ENCODE results near the gene RALB. TPM values are rescaled to one million over a fixed set of nuclear protein-coding genes. Genes with fewer than 3 reads are reported as not detected.

Gene RALB
- total and polyA plus RNA-seq, 2 donors from 2014 or later, result 58.5 to 64.5 TPM

GRCh38 chr2:120294008-120294340 is 41.3 kb downstream of the RALB start:
- Histone ChIP-seq H3K36me3 (ENCODE audit: control insufficient read depth in 2 of 3, insufficient read depth in 3 of 3, low read length in 3 of 3) (peaks cover 0 to 38% (median 17%) of the 10 kb centered on the region in 3 donors), H3K9me3 (ENCODE audit: control insufficient read depth in 2 of 3, insufficient read depth in 1 of 3, low read length in 3 of 3) (no peaks in the 10 kb centered on the region), H3K4me3 (ENCODE audit: low read length in 3 of 3) (no peak overlapping the region), H3K4me1 (ENCODE audit: control insufficient read depth in 2 of 3, insufficient read depth in 2 of 3, low read depth in 1 of 3, low read length in 3 of 3) (no peaks in the 10 kb centered on the region), H3K27me3 (ENCODE audit: control insufficient read depth, insufficient read depth, low read length) (no peaks in the 10 kb centered on the region), H3K27ac (ENCODE audit: low read depth in 2 of 2, low read length in 2 of 2) (no peak overlapping the region), H3K9ac (ENCODE audit: low read length in 3 of 3) (no peak overlapping the region)
- no peak for TF ChIP-seq CTCF (IDR thresholded peaks at IDR 0.05; ENCODE audit: borderline replicate concordance, extremely low read depth, insufficient read depth)
- FAIRE-seq (no peak), DNase-seq (no peak)
- intact Hi-C loops (cut with DNase I), result no loop called here

- H3K4me3 ChIP-seq (ENCODE audit: low read length in 3 of 3), result no peak overlapping the region
- FAIRE-seq (no peak), DNase-seq (no peak)
- TF ChIP-seq CTCF (IDR thresholded peaks at IDR 0.05; ENCODE audit: borderline replicate concordance, extremely low read depth, insufficient read depth), result no peak
- intact Hi-C loops (cut with DNase I), result no loop called here
- no peaks in the 10 kb centered on the region for H3K4me1 ChIP-seq (ENCODE audit: control insufficient read depth in 2 of 3, insufficient read depth in 2 of 3, low read depth in 1 of 3, low read length in 3 of 3)
- peaks cover 0 to 20% (median 13%) of the 10 kb centered on the region in 3 donors for H3K36me3 ChIP-seq (ENCODE audit: control insufficient read depth in 2 of 3, insufficient read depth in 3 of 3, low read length in 3 of 3)
- no peak overlapping the region for H3K9ac ChIP-seq (ENCODE audit: low read length in 3 of 3)
- no peak overlapping the region for H3K27ac ChIP-seq (ENCODE audit: low read depth in 2 of 2, low read length in 2 of 2)
- H3K9me3 ChIP-seq (ENCODE audit: control insufficient read depth in 2 of 3, insufficient read depth in 1 of 3, low read length in 3 of 3), result no peaks in the 10 kb centered on the region
- H3K27me3 ChIP-seq (ENCODE audit: control insufficient read depth, insufficient read depth, low read length), result no peaks in the 10 kb centered on the region
These were observed 45.7 kb downstream of the RALB start for GRCh38 chr2:120298173-120298835.

GRCh38 chr2:120299004-120299403 is 46.4 kb downstream of the RALB start:
- intact Hi-C loops (cut with DNase I), result no loop called here
- no peak for TF ChIP-seq CTCF (IDR thresholded peaks at IDR 0.05; ENCODE audit: borderline replicate concordance, extremely low read depth, insufficient read depth)
- DNase-seq, result peak in 1 of 5 donors; percentile 31
- no peak overlapping the region for H3K4me3 ChIP-seq (ENCODE audit: low read length in 3 of 3)
- peaks cover 0 to 15% (median 8%) of the 10 kb centered on the region in 3 donors for H3K36me3 ChIP-seq (ENCODE audit: control insufficient read depth in 2 of 3, insufficient read depth in 3 of 3, low read length in 3 of 3)
- no peak overlapping the region for H3K9ac ChIP-seq (ENCODE audit: low read length in 3 of 3)
- no peaks in the 10 kb centered on the region for H3K9me3 ChIP-seq (ENCODE audit: control insufficient read depth in 2 of 3, insufficient read depth in 1 of 3, low read length in 3 of 3)
- no peaks in the 10 kb centered on the region for H3K4me1 ChIP-seq (ENCODE audit: control insufficient read depth in 2 of 3, insufficient read depth in 2 of 3, low read depth in 1 of 3, low read length in 3 of 3)
- FAIRE-seq, result no peak
- H3K27me3 ChIP-seq (ENCODE audit: control insufficient read depth, insufficient read depth, low read length), result no peaks in the 10 kb centered on the region
- no peak overlapping the region for H3K27ac ChIP-seq (ENCODE audit: low read depth in 2 of 2, low read length in 2 of 2)

- intact Hi-C loops (cut with DNase I), result no loop called here
- no peaks in the 10 kb centered on the region for H3K27me3 ChIP-seq (ENCODE audit: control insufficient read depth, insufficient read depth, low read length)
- FAIRE-seq (no peak), DNase-seq (no peak)
- no peak overlapping the region for H3K9ac ChIP-seq (ENCODE audit: low read length in 3 of 3)
- H3K27ac ChIP-seq (ENCODE audit: low read depth in 2 of 2, low read length in 2 of 2), result no peak overlapping the region
- H3K4me3 ChIP-seq (ENCODE audit: low read length in 3 of 3), result no peak overlapping the region
- peaks cover 0 to 9% (median 8%) of the 10 kb centered on the region in 3 donors for H3K36me3 ChIP-seq (ENCODE audit: control insufficient read depth in 2 of 3, insufficient read depth in 3 of 3, low read length in 3 of 3)
- no peaks in the 10 kb centered on the region for H3K4me1 ChIP-seq (ENCODE audit: control insufficient read depth in 2 of 3, insufficient read depth in 2 of 3, low read depth in 1 of 3, low read length in 3 of 3)
- no peaks in the 10 kb centered on the region for H3K9me3 ChIP-seq (ENCODE audit: control insufficient read depth in 2 of 3, insufficient read depth in 1 of 3, low read length in 3 of 3)
- TF ChIP-seq CTCF (IDR thresholded peaks at IDR 0.05; ENCODE audit: borderline replicate concordance, extremely low read depth, insufficient read depth), result no peak
These were observed 46.9 kb downstream of the RALB start for GRCh38 chr2:120299561-120299960.

Data from kidney (tissue), 14 donors.